ENCODE results near the gene PRB2. TPM values are rescaled to one million over a fixed set of nuclear protein-coding genes. Genes with fewer than 3 reads are reported as not detected.
"Not testable (repeated sequence)": the region's sequence is repeated elsewhere in the genome, so short reads cannot be mapped to it uniquely, and the experiment has no call there.

Gene PRB2
- not detected in 2 replicates for polyA plus RNA-seq (2011; rRNA removed)
- not detected in 2 replicates for polyA plus RNA-seq (2012; cell fraction: cytosol; rRNA removed)
- not detected in 2 replicates for polyA plus RNA-seq (2012; cell fraction: nucleus; rRNA removed)
- not detected in 3 replicates for polyA plus RNA-seq (2017; fragmentation: RNase III; extraction: RNeasy Plus Mini Kit Qiagen cat#74134 plus additional on column Dnase treatment)
- polyA minus RNA-seq (2011; rRNA and poly(A)+ RNA removed), result not detected in 2 replicates

GRCh38 chr12:11395467-11395866 is at the start of gene PRB2:
TSS of gene PRB2 (minus strand) at chr12:11395567. CDS start at chr12:11395529, 38 bp downstream.
- H3K4me2 ChIP-seq; H3K4me1 ChIP-seq; DNase-seq (ENCODE audit: low read depth in 1 of 2, low spot score in 1 of 2); POLR2A ChIA-PET; CTCF ChIA-PET; H3K4me3 ChIP-seq; H3K27ac ChIP-seq; H3K9me3 ChIP-seq; FAIRE-seq; ATAC-seq: not testable (repeated sequence)
- no CpG with 5 or more reads among the region's 1 CpG for WGBS (ENCODE audit: missing lambda C conversion rate)

DNA sequence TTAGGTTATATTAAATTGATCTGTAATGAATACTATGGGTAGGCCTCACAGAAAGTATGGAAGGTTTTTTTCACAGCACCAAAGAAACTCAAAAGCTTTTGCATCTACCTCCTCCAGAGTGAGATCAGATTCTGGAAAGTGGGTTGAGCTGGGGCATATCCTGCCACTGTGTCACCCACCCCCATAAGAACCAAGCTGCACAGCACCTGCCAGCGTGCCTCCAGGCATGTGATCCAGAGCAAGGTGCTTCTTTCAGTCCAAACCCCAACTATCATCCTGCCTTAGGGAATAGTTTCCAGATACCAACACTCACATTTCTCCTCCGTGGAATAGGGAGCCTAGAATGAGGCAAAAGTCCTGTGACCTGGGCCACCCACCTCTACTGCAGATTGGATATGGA is 42.6 kb upstream of the PRB2 start:
- H3K9me3 ChIP-seq, result no peaks in the 10 kb centered on the region
- no peak overlapping the region for H3K4me3 ChIP-seq
- FAIRE-seq (no peak), ATAC-seq (no peak), DNase-seq (ENCODE audit: low read depth in 1 of 2, low spot score in 1 of 2) (no peak)
- WGBS (ENCODE audit: missing lambda C conversion rate), result 10% methylated on average over 2 of the region's 2 CpGs
- H3K27ac ChIP-seq, result no peak overlapping the region
- H3K4me2 ChIP-seq, result no peak overlapping the region
- no peak for TF ChIP-seq CBX2 (IDR thresholded peaks at IDR 0.05; ENCODE audit: borderline replicate concordance, low read depth)
- no peak for TF ChIP-seq RCOR1 (IDR thresholded peaks at IDR 0.05; ENCODE audit: low read depth, low read length)
- no peak for TF ChIP-seq EHMT2 (IDR thresholded peaks at IDR 0.05; ENCODE audit: low read depth)
- TF ChIP-seq, protein P1, sequence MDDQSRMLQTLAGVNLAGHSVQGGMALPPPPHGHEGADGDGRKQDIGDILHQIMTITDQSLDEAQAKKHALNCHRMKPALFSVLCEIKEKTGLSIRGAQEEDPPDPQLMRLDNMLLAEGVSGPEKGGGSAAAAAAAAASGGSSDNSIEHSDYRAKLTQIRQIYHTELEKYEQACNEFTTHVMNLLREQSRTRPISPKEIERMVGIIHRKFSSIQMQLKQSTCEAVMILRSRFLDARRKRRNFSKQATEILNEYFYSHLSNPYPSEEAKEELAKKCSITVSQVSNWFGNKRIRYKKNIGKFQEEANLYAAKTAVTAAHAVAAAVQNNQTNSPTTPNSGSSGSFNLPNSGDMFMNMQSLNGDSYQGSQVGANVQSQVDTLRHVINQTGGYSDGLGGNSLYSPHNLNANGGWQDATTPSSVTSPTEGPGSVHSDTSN (IDR thresholded peaks at IDR 0.05), result no peak
- no peak for TF ChIP-seq TFCP2L1 (CRISPR knock-in tag; IDR thresholded peaks at IDR 0.05)
- TF ChIP-seq HOXA7 (CRISPR knock-in tag; IDR thresholded peaks at IDR 0.05), result no peak
- TF ChIP-seq, protein P2, sequence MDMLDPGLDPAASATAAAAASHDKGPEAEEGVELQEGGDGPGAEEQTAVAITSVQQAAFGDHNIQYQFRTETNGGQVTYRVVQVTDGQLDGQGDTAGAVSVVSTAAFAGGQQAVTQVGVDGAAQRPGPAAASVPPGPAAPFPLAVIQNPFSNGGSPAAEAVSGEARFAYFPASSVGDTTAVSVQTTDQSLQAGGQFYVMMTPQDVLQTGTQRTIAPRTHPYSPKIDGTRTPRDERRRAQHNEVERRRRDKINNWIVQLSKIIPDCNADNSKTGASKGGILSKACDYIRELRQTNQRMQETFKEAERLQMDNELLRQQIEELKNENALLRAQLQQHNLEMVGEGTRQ (IDR thresholded peaks at IDR 0.05), result no peak
- TF ChIP-seq EHF (CRISPR knock-in tag; IDR thresholded peaks at IDR 0.05), result no peak
- TF ChIP-seq ZNF302 (CRISPR knock-in tag; IDR thresholded peaks at IDR 0.05), result no peak
- no peak for TF ChIP-seq BHLHE40 (IDR thresholded peaks at IDR 0.05; ENCODE audit: low read depth, low read length)
- no peak for TF ChIP-seq HEYL (CRISPR knock-in tag; IDR thresholded peaks at IDR 0.05)
- TF ChIP-seq KDM1A (IDR thresholded peaks at IDR 0.05; ENCODE audit: low read depth), result no peak
- no peak for TF ChIP-seq EP300 (IDR thresholded peaks at IDR 0.05)
- TF ChIP-seq MYC (IDR thresholded peaks at IDR 0.05; ENCODE audit: borderline replicate concordance, low read length), result no peak
- CTCF ChIA-PET, result interaction anchor here (1.1 kb wide), 1 partner anchor 49 kb away, joined by 3 read pairs; no protein-coding TSS in a partner anchor
- POLR2A ChIA-PET, result no interaction called here
- H3K4me1 ChIP-seq, result no peaks in the 10 kb centered on the region

DNA sequence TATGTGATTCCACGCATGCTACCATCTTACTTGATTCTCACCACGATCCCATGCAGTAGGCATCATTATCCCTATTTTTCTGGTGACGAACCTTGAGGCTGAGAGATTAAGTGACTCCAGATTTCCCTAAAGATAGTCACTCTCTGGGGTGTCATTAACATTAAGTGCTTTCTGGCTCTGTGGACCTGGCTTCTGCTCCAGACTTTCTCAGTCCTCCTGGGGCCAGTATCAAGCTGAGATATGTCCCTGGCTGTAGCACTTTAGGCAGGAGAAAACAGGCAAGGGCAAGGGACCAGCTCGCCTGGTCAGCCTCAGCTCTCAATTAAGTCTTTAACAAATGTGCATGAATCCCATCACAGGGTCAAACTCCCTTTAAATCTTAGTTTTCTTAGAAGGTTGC is 38.3 kb upstream of the PRB2 start:
- no peaks in the 10 kb centered on the region for H3K4me1 ChIP-seq
- DNase-seq (ENCODE audit: low read depth in 1 of 2, low spot score in 1 of 2) (no peak), FAIRE-seq (no peak), ATAC-seq (no peak)
- WGBS (ENCODE audit: missing lambda C conversion rate), result 4% methylated on average over 4 of the region's 4 CpGs
- TF ChIP-seq, protein P3, sequence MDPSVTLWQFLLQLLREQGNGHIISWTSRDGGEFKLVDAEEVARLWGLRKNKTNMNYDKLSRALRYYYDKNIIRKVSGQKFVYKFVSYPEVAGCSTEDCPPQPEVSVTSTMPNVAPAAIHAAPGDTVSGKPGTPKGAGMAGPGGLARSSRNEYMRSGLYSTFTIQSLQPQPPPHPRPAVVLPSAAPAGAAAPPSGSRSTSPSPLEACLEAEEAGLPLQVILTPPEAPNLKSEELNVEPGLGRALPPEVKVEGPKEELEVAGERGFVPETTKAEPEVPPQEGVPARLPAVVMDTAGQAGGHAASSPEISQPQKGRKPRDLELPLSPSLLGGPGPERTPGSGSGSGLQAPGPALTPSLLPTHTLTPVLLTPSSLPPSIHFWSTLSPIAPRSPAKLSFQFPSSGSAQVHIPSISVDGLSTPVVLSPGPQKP (IDR thresholded peaks at IDR 0.05; ENCODE audit: low read depth, low read length), result no peak
- TF ChIP-seq HOXA7 (CRISPR knock-in tag; IDR thresholded peaks at IDR 0.05) (no peak), RCOR1 (IDR thresholded peaks at IDR 0.05; ENCODE audit: low read depth, low read length) (no peak), MAFK (IDR thresholded peaks at IDR 0.05; ENCODE audit: partially characterized antibody) (no peak), SMC3 (IDR thresholded peaks at IDR 0.05) (no peak), ZC3H11A (IDR thresholded peaks at IDR 0.05) (no peak), RFX5 (IDR thresholded peaks at IDR 0.05) (no peak), NFE2L2 (conservative IDR thresholded peaks at IDR 0.05; ENCODE audit: low read length) (no peak), ESRRA (IDR thresholded peaks at IDR 0.05; ENCODE audit: borderline replicate concordance, low read length) (no peak), EHF (CRISPR knock-in tag; IDR thresholded peaks at IDR 0.05) (no peak), MAZ (IDR thresholded peaks at IDR 0.05; ENCODE audit: borderline replicate concordance, low read depth, low read length) (no peak), FOXS1 (CRISPR knock-in tag; IDR thresholded peaks at IDR 0.05) (no peak), RAD21 (conservative IDR thresholded peaks at IDR 0.05 in 1 of 2, IDR thresholded peaks at IDR 0.05 in 1 of 2) (no peak), CBX8 (IDR thresholded peaks at IDR 0.05) (no peak), HEYL (CRISPR knock-in tag; IDR thresholded peaks at IDR 0.05) (no peak), RARB (CRISPR knock-in tag; IDR thresholded peaks at IDR 0.05) (no peak), POLR2AphosphoS2 (conservative IDR thresholded peaks at IDR 0.05; ENCODE audit: low read length) (no peak), HDAC2 (IDR thresholded peaks at IDR 0.05) (no peak), RNF2 (IDR thresholded peaks at IDR 0.05; ENCODE audit: borderline replicate concordance, low read depth) (no peak), MYC (IDR thresholded peaks at IDR 0.05; ENCODE audit: borderline replicate concordance, low read length) (no peak)
- CTCF ChIA-PET, result no interaction called here
- POLR2A ChIA-PET, result no interaction called here
- H3K9me3 ChIP-seq, result no peaks in the 10 kb centered on the region
- no peak overlapping the region for H3K4me3 ChIP-seq
- no peak overlapping the region for H3K4me2 ChIP-seq
- H3K27ac ChIP-seq, result no peak overlapping the region
